IPS DF 4.7 (cell line): ENCODE data around the gene REEP6.

Experiments used
- DNase-seq: peaks from one replicate; pipeline ENCODE4 v3.0.0-alpha.2; 2013; ENCODE audit warnings: low spot score; ENCODE audit errors: extremely low read depth

REEP6 gene

GRCh38 chr19:1456121-1456900, 34.7 kb upstream of the REEP6 start:
- no peak for DNase-seq

DNA sequence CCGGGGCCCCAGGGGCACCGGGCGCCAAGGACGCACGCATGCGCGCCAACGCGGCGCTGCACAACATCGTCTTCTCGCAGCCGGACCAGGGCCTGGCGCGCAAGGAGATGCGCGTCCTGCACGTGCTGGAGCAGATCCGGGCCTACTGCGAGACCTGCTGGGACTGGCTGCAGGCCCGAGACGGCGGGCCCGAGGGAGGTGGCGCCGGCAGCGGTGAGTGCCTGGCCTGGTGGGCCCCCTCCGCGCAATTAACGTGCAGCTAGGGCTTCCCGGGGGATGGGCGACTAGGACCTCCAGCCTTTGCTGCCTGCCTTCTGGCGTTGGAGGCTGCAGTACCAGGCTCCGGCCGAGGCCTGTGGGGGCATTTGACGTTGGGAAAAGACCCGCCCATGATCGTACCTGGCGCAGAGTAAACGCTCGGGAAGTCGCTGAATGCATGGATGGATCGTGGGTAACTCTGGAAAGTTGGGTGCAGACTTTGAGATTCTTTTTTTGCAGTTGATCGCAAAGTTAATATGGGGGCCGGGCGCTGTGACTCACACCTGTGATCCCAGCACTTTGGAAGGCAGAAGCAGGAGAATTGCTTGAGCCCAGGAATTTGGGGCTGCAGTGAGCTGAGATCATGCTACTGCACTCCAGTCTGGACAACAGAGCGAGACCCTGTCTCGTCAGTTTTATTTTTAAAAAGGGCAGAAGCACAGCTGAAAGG, 33.8 kb upstream of the REEP6 start:
- DNase-seq = no peak

DNA sequence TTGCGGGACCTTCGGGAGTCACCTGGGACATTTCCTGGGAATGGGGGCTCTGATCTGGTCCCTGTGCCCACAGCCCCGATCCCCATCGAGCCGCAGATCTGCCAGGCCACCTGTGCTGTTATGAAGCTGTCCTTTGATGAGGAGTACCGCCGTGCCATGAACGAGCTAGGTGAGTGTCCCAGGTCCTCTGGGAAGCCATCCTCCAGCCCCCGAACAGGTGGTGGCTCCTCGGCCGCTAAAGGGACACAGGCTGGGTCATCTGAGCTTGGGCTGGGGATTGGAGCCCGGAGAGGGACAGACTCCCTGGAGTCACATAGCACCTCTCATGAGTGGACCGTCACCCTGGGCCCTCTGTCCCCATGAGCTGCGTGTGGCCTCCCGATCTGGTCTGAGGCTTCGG, 33.1 kb upstream of the REEP6 start:
- DNase-seq = no peak

DNA sequence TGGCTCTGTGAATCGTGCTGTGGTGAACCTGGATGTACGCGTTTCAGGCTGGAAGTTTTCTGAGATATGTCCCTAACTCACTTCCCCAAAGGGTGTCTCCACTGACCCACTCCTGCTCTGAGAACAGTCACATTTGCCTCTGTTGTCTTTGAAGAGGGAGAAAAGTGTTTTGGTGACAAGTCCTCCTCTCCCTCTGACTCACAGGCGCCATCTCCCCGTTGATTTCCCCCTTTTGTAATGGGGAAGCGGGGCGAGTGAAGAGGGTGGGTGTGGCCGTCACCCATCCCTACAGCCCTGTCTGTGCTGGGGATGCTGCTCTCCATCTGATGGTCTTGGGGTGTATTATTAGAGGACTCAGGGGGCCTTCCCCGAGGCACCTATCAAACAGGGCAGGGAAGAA, 31.5 kb upstream of the REEP6 start:
- no peak for DNase-seq

DNA sequence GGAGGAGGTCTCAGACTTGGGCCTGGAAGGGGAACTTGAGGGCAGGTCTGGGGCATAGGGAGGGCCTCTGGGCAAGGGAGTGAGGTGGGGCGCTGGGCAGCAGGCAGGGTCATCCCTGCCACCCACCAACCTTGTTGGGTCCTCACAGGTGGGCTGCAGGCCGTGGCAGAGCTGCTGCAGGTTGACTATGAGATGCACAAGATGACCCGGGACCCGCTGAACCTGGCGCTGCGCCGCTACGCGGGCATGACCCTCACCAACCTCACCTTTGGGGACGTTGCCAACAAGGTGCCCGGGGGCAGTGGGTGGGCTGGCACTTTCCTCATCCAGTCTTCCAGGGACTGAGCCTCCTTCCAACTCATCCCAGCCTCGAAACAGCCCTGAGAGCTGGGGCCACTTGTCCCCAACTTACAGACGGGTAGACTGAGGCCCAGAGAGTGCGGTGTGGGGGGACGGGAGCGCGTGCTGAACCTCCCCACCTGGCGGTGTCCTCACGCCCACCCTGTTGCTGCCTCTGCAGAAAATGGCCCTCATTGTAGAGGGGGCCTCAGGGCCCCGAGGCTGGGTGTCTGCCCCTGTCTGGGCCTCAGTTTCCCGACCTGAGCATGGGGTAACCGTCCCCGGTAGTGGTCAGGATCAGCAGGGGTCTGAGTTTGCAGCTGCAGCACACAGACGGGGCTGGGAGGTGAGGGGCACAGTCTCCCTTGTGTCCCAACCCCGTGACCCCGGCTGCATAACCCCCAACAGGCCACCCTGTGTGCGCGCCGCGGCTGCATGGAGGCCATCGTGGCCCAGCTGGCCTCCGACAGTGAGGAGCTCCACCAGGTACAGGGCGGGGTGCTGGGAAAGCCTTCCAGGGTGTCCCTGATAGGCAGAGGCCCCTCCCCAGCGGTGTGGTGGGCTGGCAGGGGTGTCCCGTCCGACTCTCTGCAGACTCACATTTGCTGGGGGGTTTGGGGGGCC, 30.7 kb upstream of the REEP6 start:
- no peak for DNase-seq

DNA sequence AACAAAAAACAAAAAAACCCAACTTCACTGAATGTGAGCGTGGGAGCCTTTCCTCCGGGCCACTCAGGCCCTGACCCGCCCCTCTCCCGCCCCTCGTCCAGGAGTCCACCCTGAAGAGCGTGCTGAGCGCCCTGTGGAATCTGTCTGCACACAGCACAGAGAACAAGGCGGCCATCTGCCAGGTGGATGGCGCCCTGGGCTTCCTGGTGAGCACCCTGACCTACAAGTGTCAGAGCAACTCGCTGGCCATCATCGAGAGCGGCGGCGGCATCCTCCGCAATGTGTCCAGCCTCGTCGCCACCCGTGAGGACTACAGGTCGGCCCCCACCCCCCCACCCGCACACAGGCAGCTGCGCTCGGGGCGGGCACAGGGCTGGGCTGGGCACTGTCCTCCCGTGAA, 29.1 kb upstream of the REEP6 start:
- DNase-seq = no peak

DNA sequence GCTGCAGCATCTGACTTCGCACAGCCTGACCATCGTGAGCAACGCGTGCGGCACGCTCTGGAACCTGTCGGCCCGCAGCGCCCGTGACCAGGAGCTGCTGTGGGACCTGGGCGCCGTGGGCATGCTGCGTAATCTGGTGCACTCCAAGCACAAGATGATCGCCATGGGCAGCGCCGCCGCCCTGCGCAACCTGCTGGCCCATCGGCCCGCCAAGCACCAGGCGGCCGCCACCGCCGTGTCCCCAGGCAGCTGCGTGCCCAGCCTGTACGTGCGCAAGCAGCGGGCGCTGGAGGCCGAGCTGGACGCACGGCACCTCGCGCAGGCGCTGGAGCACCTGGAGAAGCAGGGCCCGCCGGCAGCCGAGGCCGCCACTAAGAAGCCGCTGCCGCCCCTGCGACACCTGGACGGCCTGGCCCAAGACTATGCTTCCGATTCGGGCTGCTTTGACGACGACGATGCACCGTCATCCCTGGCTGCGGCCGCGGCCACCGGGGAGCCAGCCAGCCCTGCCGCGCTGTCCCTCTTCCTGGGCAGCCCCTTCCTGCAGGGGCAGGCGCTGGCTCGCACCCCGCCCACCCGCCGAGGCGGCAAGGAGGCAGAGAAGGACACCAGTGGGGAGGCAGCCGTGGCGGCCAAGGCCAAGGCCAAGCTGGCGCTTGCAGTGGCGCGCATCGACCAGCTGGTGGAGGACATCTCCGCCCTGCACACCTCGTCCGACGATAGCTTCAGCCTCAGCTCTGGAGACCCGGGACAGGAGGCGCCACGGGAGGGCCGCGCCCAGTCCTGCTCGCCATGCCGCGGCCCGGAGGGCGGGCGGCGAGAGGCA, 25.6 kb upstream of the REEP6 start:
- no peak for DNase-seq

GRCh38 chr19:1466018-1466460, 24.9 kb upstream of the REEP6 start:
- DNase-seq = no peak

- no peak for DNase-seq
Measured at GRCh38 chr19:1466461-1467214, 24.3 kb upstream of the REEP6 start.

DNA sequence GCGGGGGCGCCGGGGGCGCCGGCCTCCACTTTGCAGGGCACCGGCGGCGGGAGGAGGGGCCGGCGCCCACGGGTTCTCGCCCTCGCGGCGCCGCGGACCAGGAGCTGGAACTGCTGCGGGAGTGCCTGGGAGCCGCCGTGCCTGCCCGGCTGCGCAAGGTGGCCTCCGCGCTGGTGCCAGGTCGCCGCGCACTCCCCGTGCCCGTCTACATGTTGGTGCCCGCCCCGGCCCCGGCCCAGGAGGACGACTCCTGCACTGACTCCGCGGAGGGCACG, 23.8 kb upstream of the REEP6 start:
- no peak for DNase-seq

GRCh38 chr19:1467490-1468273, 23.3 kb upstream of the REEP6 start:
- no peak for DNase-seq

- no peak for DNase-seq
Measured at GRCh38 chr19:1468274-1468820, 22.6 kb upstream of the REEP6 start.

- no peak for DNase-seq
Measured at GRCh38 chr19:1468821-1469254, 22.1 kb upstream of the REEP6 start.

DNA sequence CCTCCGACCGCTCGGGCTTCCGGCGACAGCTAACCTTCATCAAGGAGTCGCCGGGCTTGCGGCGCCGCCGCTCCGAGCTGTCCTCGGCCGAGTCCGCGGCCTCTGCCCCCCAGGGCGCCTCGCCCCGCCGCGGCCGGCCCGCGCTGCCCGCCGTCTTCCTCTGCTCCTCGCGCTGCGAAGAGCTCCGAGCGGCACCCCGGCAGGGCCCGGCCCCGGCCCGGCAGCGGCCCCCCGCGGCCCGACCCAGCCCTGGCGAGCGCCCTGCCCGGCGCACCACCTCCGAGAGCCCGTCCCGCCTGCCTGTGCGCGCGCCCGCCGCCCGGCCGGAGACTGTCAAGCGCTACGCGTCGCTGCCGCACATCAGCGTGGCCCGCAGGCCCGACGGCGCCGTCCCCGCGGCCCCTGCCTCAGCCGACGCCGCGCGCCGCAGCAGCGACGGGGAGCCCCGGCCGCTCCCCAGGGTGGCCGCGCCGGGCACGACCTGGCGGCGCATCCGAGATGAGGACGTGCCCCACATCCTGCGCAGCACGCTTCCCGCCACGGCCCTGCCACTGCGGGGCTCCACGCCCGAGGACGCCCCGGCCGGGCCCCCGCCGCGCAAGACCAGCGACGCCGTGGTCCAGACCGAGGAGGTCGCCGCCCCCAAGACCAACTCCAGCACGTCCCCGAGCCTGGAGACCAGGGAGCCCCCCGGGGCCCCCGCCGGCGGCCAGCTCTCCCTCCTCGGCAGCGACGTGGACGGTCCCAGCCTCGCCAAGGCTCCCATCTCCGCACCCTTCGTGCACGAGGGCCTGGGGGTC, 21.5 kb upstream of the REEP6 start:
- no peak for DNase-seq

- DNase-seq = no peak
Measured at GRCh38 chr19:1470055-1470304, 21.0 kb upstream of the REEP6 start.

DNA sequence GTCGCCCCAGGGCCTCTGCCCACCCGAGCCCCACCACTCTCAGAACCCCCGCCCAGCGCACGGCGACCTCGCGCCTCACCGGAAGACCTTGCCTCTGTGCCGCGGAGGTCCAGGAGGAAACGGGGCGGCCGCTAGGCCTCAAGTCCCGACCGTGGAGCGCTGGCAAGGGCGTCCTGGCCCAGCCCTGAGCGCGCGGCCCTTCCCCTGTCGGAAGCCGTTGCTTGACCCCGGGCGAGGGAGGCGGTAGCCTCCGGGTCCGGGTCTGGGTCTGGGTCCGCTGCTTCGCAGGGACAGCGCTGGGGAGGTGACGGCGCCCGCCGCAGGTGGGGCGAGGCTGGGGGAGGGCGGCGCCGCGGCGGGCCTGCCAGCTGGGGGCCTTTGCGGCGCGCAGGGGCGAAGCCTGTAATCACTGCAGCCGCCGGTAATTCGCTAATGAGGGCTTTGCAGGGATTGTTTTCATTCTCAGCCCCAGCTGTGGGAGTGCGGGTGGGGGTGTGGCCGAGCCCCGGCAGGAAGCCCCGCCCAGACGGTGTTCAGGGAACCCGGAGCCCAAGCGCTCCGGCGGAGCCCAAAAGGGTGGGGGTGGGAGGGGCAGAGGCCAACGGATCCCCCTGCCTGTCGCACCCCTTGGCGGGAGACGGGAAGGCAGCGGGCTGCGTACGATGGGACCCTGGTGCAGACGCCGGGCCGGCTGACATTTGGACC, 20.5 kb upstream of the REEP6 start:
- DNase-seq = no peak

- DNase-seq = no peak
Measured at GRCh38 chr19:1471010-1471514, 19.9 kb upstream of the REEP6 start.
